WTC11 (cell line): Measurements from ENCODE around the gene NUP58.

ENCODE experiments used
- CREM ChIP-seq: sonication (generic); formaldehyde crosslinking; IDR thresholded peaks from 2 replicates; pipeline ENCODE4 v1.8.1; 2022; ENCODE audit warnings: mild to moderate bottlenecking, missing genetic modification reagents, moderate library complexity
- CTCF ChIP-seq: fragments of 200-600 bp; IDR thresholded peaks from 2 replicates; pipeline ENCODE4 v1.8.0; 2022; ENCODE audit warnings: antibody characterized with exemption
- ESRRA ChIP-seq: sonication (generic); formaldehyde crosslinking; IDR thresholded peaks from 2 replicates; pipeline ENCODE4 v1.8.1; 2022; ENCODE audit warnings: mild to moderate bottlenecking, missing genetic modification reagents, borderline replicate concordance
- HMGXB4 ChIP-seq: sonication (generic); formaldehyde crosslinking; IDR thresholded peaks from 2 replicates; pipeline ENCODE4 v1.8.1; 2023; ENCODE audit warnings: mild to moderate bottlenecking, moderate library complexity, missing genetic modification reagents
- IRF1 ChIP-seq: sonication (generic); formaldehyde crosslinking; IDR thresholded peaks from 2 replicates; pipeline ENCODE4 v1.8.0; 2023; ENCODE audit warnings: missing genetic modification reagents
- IRF2 ChIP-seq: sonication (generic); formaldehyde crosslinking; IDR thresholded peaks from 2 replicates; pipeline ENCODE4 v1.8.0; 2022; ENCODE audit warnings: low read depth, missing genetic modification reagents, borderline replicate concordance
- JAZF1 ChIP-seq: fragments of 250-450 bp; sonication (Bioruptor Pico); IDR thresholded peaks from 2 replicates; pipeline ENCODE4 v1.9.0; 2021; ENCODE audit warnings: moderate library complexity, mild to moderate bottlenecking, inconsistent platforms
- PREB ChIP-seq: sonication (generic); formaldehyde crosslinking; IDR thresholded peaks from 2 replicates; pipeline ENCODE4 v1.8.1; 2022; ENCODE audit warnings: mild to moderate bottlenecking, missing genetic modification reagents, moderate library complexity, borderline replicate concordance
- SMAD3 ChIP-seq: sonication (generic); formaldehyde crosslinking; IDR thresholded peaks from 2 replicates; pipeline ENCODE4 v1.8.0; 2022; ENCODE audit warnings: missing genetic modification reagents, mild to moderate bottlenecking, borderline replicate concordance
- TEAD1 ChIP-seq: sonication (generic); formaldehyde crosslinking; IDR thresholded peaks from 2 replicates; pipeline ENCODE4 v1.8.0; 2022; ENCODE audit warnings: mild to moderate bottlenecking, missing genetic modification reagents

GRCh38 chr13:25276748-25277147 is 24.7 kb upstream of the NUP58 start:
- no peak for TF ChIP-seq HMGXB4 (CRISPR knock-in tag)
- no peak for TF ChIP-seq CTCF
- TF ChIP-seq TEAD1 (CRISPR knock-in tag): no peak
- no peak for TF ChIP-seq PREB (CRISPR knock-in tag)
- no peak for TF ChIP-seq IRF1
- no peak for TF ChIP-seq JAZF1
- no peak for TF ChIP-seq SMAD3 (CRISPR knock-in tag)
- no peak for TF ChIP-seq IRF2 (CRISPR knock-in tag)
- TF ChIP-seq ESRRA: no peak
- TF ChIP-seq CREM (CRISPR knock-in tag): no peak
